Skeletal muscle satellite cell (primary cell): Measurements from ENCODE around the gene MYCBP.

Experiments used
- H3K27me3 ChIP-seq: 2 replicates; pipeline ENCODE4 v1.7.0; 2013; ENCODE audit warnings: low read length; ENCODE audit not compliant: control insufficient read depth, insufficient read depth
- H3K36me3 ChIP-seq: 2 replicates; pipeline ENCODE4 v1.7.0; 2013; ENCODE audit warnings: mild to moderate bottlenecking, control low read depth, low read length; ENCODE audit not compliant: insufficient read depth
- H3K4me1 ChIP-seq: 2 replicates; pipeline ENCODE4 v1.7.0; 2013; ENCODE audit warnings: low read length; ENCODE audit not compliant: control insufficient read depth, insufficient read depth
- H3K4me2 ChIP-seq: 2 replicates; pipeline ENCODE4 v1.7.0; 2013; ENCODE audit warnings: mild to moderate bottlenecking, low read length
- H3K4me3 ChIP-seq: 2 replicates; pipeline ENCODE4 v1.7.0; 2013; ENCODE audit warnings: low read length
- H3K9ac ChIP-seq: 2 replicates; pipeline ENCODE4 v1.7.0; 2013; ENCODE audit warnings: mild to moderate bottlenecking, low read depth, low read length, moderate library complexity
- H3K9me3 ChIP-seq: replicated peaks from 2 replicates; pipeline ENCODE4 v1.7.0; 2013; ENCODE audit warnings: mild to moderate bottlenecking, control low read depth, low read length

The MYCBP gene

DNA sequence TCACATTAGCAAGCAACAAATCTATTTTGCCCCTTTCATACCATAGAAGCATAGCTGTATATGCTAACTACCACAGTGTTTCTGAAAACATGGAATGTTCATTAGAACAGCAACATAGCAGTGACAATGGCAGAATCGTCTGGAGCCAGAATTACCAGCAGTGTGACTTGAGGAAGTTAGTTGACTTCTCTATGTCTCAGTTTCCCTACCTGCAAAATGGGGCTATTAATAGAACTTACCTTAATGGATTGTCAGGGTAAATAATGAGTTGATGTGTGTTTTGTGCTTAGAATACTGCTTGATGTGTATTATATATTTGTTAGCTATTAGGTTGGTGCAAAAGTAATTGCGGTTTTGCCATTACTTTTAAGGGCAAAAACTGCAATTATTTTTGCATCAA lies 23.0 kb upstream of the MYCBP start:
- peaks cover 6% of the 10 kb centered on the region for H3K4me1 ChIP-seq
- no peaks in the 10 kb centered on the region for H3K36me3 ChIP-seq
- H3K9me3 ChIP-seq: no peaks in the 10 kb centered on the region
- no peak overlapping the region for H3K9ac ChIP-seq
- no peak overlapping the region for H3K4me2 ChIP-seq
- no peak overlapping the region for H3K4me3 ChIP-seq
- H3K27me3 ChIP-seq: no peaks in the 10 kb centered on the region

- Histone ChIP-seq H3K4me3 (no peak overlapping the region), H3K4me2 (no peak overlapping the region), H3K36me3 (no peaks in the 10 kb centered on the region), H3K9me3 (no peaks in the 10 kb centered on the region), H3K9ac (no peak overlapping the region), H3K27me3 (no peaks in the 10 kb centered on the region), H3K4me1 (no peaks in the 10 kb centered on the region)
Observed at GRCh38 chr1:38892976-38893375, 19.8 kb upstream of the MYCBP start.

GRCh38 chr1:38891753-38892152 lies 18.6 kb upstream of the MYCBP start:
- H3K4me3 ChIP-seq: no peak overlapping the region
- no peaks in the 10 kb centered on the region for H3K4me1 ChIP-seq
- no peak overlapping the region for H3K9ac ChIP-seq
- no peaks in the 10 kb centered on the region for H3K36me3 ChIP-seq
- H3K4me2 ChIP-seq: no peak overlapping the region
- no peaks in the 10 kb centered on the region for H3K27me3 ChIP-seq
- H3K9me3 ChIP-seq: no peaks in the 10 kb centered on the region

DNA sequence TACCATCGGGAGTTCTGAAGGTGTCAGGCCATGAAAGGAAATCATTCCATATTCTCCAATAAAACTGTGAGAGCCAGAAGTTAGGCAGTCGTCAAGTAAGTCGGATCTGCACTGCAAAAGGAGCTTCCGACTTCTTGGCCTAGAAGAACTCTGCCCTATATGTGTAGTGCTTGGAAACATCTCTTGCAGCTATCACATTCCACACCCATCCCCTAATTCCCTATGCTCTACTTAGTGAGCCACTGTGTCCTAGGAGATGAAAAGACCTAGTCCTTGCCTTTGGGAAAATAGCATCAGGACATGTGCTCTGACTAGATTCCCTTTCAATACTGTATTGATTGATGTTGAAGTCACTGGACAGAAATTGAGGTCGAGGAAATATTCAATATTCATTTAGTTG lies 16.4 kb upstream of the MYCBP start:
- H3K4me3 ChIP-seq: no peak overlapping the region
- no peaks in the 10 kb centered on the region for H3K9me3 ChIP-seq
- no peak overlapping the region for H3K9ac ChIP-seq
- H3K36me3 ChIP-seq: no peaks in the 10 kb centered on the region
- H3K27me3 ChIP-seq: no peaks in the 10 kb centered on the region
- no peaks in the 10 kb centered on the region for H3K4me1 ChIP-seq
- no peak overlapping the region for H3K4me2 ChIP-seq

- Histone ChIP-seq H3K4me3 (no peak overlapping the region), H3K4me2 (no peak overlapping the region), H3K9ac (no peak overlapping the region), H3K36me3 (no peaks in the 10 kb centered on the region), H3K27me3 (no peaks in the 10 kb centered on the region), H3K4me1 (no peaks in the 10 kb centered on the region), H3K9me3 (no peaks in the 10 kb centered on the region)
Observed at GRCh38 chr1:38888423-38889333, 15.5 kb upstream of the MYCBP start.

DNA sequence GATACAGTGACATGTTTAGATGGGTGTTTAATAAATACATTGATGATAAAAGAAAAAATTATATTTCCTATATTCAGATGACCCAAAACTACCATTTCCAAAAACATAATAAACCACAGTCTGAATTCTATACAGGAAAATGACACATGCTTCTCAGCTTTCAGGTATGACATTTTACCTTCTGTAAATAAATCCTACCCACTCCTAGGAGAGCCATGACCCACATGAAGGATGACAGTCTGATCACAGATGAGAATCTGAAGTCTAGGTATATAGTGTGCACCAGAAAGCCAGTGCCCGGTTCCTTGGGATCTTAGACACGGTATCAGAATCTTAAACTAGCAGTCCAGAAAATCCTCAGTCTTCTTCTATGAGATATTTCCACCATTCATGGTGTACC lies 11.9 kb upstream of the MYCBP start:
- Histone ChIP-seq H3K4me2 (no peak overlapping the region), H3K36me3 (no peaks in the 10 kb centered on the region), H3K9me3 (no peaks in the 10 kb centered on the region), H3K27me3 (no peaks in the 10 kb centered on the region), H3K4me3 (no peak overlapping the region), H3K4me1 (no peaks in the 10 kb centered on the region), H3K9ac (no peak overlapping the region)

DNA sequence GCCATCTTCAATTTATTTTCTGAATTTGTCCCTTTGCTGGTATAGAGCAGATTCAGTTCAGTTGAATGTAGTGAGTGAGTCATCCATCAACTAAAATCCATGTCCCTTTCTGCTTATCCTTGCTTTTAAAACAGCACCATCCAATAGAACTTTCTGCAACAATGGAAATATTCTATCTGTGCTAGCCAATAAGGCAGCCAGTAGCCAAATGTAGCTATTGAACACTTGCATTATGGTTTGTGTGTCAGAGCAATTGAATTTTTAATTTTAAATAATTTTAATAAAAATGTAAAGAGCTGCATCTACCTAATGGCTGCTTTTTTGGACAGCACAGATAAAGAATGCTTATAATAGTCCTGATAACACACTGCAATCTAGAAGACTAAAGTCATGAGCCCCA lies 8.3 kb upstream of the MYCBP start, which contains the start of gene GJA9:
GJA9 (minus strand) TSS at position 101 of the 400 bp plus-strand sequence. CDS start 5,489 bp downstream, outside the sequence.
- Histone ChIP-seq H3K4me1 (no peaks in the 10 kb centered on the region), H3K4me2 (no peak within 1 kb of the TSS), H3K36me3 (no peaks in the 10 kb centered on the region), H3K9me3 (no peaks in the 10 kb centered on the region), H3K9ac (no peak within 1 kb of the TSS), H3K27me3 (no peaks in the 10 kb centered on the region), H3K4me3 (no peak within 1 kb of the TSS)

DNA sequence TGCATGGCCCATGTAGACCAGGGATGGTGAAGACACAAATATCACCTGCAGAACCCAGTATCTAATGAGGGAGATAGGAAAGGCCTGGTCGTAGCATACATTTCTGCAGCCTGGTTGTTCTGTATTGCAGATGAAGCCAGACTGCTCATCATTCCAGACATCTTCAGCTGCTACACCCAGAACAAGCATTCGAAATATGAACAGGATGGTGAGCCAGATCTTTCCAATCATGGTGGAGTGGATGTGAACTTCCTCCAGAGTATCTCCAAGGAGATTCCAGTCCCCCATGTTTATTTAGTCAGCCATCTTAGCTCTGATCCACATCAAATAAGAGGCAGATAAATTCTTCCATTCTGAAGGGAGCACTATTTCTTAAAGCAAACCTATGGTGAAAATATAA lies 2.7 kb upstream of the MYCBP start:
- H3K4me1 ChIP-seq: peaks cover 11% of the 10 kb centered on the region
- H3K27me3 ChIP-seq: no peaks in the 10 kb centered on the region
- H3K36me3 ChIP-seq: no peaks in the 10 kb centered on the region
- no peaks in the 10 kb centered on the region for H3K9me3 ChIP-seq
- no peak overlapping the region for H3K9ac ChIP-seq
- H3K4me2 ChIP-seq: no peak overlapping the region
- no peak overlapping the region for H3K4me3 ChIP-seq

- H3K36me3 ChIP-seq: peaks cover 3% of the 10 kb centered on the region
- H3K27me3 ChIP-seq: no peaks in the 10 kb centered on the region
- no peaks in the 10 kb centered on the region for H3K9me3 ChIP-seq
- peak overlapping the region; percentile 96 for H3K4me3 ChIP-seq
- peak overlapping the region; percentile 91 for H3K4me2 ChIP-seq
- peaks cover 11% of the 10 kb centered on the region for H3K4me1 ChIP-seq
- H3K9ac ChIP-seq: peak overlapping the region; percentile 88
Observed at GRCh38 chr1:38872401-38873026, 634 bp downstream of the MYCBP start.

- H3K4me2 ChIP-seq: no peak overlapping the region
- no peak overlapping the region for H3K4me3 ChIP-seq
- H3K36me3 ChIP-seq: peaks cover 10% of the 10 kb centered on the region
- no peaks in the 10 kb centered on the region for H3K27me3 ChIP-seq
- no peak overlapping the region for H3K9ac ChIP-seq
- no peaks in the 10 kb centered on the region for H3K9me3 ChIP-seq
- H3K4me1 ChIP-seq: peaks cover 11% of the 10 kb centered on the region
Observed at GRCh38 chr1:38870996-38871395, 2.2 kb downstream of the MYCBP start.

GRCh38 chr1:38867208-38867607 lies 5.9 kb downstream of the MYCBP start:
- peaks cover 8% of the 10 kb centered on the region for H3K4me1 ChIP-seq
- no peak overlapping the region for H3K9ac ChIP-seq
- no peaks in the 10 kb centered on the region for H3K9me3 ChIP-seq
- no peaks in the 10 kb centered on the region for H3K27me3 ChIP-seq
- H3K4me3 ChIP-seq: no peak overlapping the region
- no peak overlapping the region for H3K4me2 ChIP-seq
- H3K36me3 ChIP-seq: peaks cover 19% of the 10 kb centered on the region
